Activated B cell treated with CpG ODN at 0.5 μM for 24 hours (primary cell): ENCODE results near the gene DCHS2. TPM values are rescaled to one million over a fixed set of nuclear protein-coding genes. Genes with fewer than 3 reads are reported as not detected.

ENCODE experiments used
- ATAC-seq: fragments of 200-7000 bp; cut with Tn5 transposase; one replicate; pipeline ENCODE4 v1.10.0; 2021; ENCODE audit warnings: low read depth, mild to moderate bottlenecking, moderate library complexity
- CTCF ChIA-PET: fragments of 350-600 bp; sonication (Branson Sonifier 250); formaldehyde crosslinking; loops from one replicate; lab custom pipeline; 2021; ENCODE audit warnings: antibody characterized with exemption; lab: Charles Lee
- POLR2A ChIA-PET: fragments of 350-600 bp; sonication (Branson Sonifier 250); formaldehyde crosslinking; loops from one replicate; lab custom pipeline; 2021; ENCODE audit warnings: antibody characterized with exemption; lab: Charles Lee
- DNase-seq: peaks from one replicate; pipeline ENCODE4 v3.0.0; 2022
- H3K27ac Mint-ChIP-seq: one replicate; pipeline ENCODE4 v1.8.0; 2020; ENCODE audit warnings: mixed read lengths
- H3K27me3 Mint-ChIP-seq: one replicate; pipeline ENCODE4 v1.8.0; 2021; ENCODE audit warnings: mixed read lengths
- H3K36me3 Mint-ChIP-seq: one replicate; pipeline ENCODE4 v1.8.0; 2021; ENCODE audit warnings: low read depth, mixed read lengths
- H3K4me1 Mint-ChIP-seq: one replicate; pipeline ENCODE4 v1.8.0; 2021; ENCODE audit warnings: mixed read lengths
- H3K4me3 Mint-ChIP-seq: one replicate; pipeline ENCODE4 v1.8.0; 2020; ENCODE audit warnings: mild to moderate bottlenecking, mixed read lengths
- H3K9me3 Mint-ChIP-seq: one replicate; pipeline ENCODE4 v1.8.0; 2020; ENCODE audit warnings: mixed read lengths
- CTCF ChIP-seq: fragments of 200-600 bp; IDR thresholded peaks from one replicate; pipeline ENCODE4 v1.8.0; 2022; ENCODE audit warnings: antibody characterized with exemption, mild to moderate bottlenecking
- intact Hi-C: fragments of 100-400 bp; cut with micrococcal nuclease; formaldehyde crosslinking; loops from one replicate; pipeline ENCODE4 v1.15.1; 2024
- total RNA-seq: library from RNA; stranded (reverse); gene quantifications from 2 replicates; pipeline ENCODE4 v1.2.3, GENCODE V29; 2022

DCHS2 gene
- total RNA-seq, 1 donor from 2014 or later: 0.13 TPM

GRCh38 chr4:154192585-154192984 is 299.0 kb downstream of the DCHS2 start:
- DNase-seq (no peak), ATAC-seq (no peak)
- Mint-ChIP-seq H3K4me3 (no peak overlapping the region), H3K36me3 (no peaks in the 10 kb centered on the region), H3K9me3 (peaks cover 10% of the 10 kb centered on the region), H3K4me1 (no peaks in the 10 kb centered on the region), H3K27ac (no peak overlapping the region), H3K27me3 (no peaks in the 10 kb centered on the region)
- ChIA-PET POLR2A (no interaction called here), CTCF (no interaction called here)
- intact Hi-C loops: no loop called here
- no peak for TF ChIP-seq CTCF

DNA sequence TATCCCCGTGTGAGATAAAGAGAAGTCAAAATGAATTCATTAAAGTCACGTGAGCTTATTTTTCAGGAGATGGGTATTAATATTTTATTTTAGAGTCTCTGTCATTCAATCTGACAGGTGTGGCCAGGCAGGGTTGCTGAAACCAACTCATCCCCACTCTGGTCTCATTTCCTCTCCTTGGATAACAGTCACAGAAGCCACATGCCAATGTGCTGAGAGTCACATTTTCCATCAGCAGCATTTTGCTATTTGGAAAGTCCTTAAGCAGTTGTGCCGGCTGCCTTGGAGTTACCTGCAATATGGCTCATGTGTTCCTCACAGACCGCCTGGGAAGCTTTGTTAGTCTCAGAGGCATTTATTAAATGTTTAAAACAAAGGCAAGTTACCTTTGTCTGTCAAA is 302.3 kb downstream of the DCHS2 start:
- intact Hi-C loops: no loop called here
- Mint-ChIP-seq H3K27me3 (no peaks in the 10 kb centered on the region), H3K4me3 (no peak overlapping the region), H3K4me1 (no peaks in the 10 kb centered on the region), H3K36me3 (no peaks in the 10 kb centered on the region), H3K27ac (no peak overlapping the region), H3K9me3 (no peaks in the 10 kb centered on the region)
- ChIA-PET POLR2A (no interaction called here), CTCF (no interaction called here)
- ATAC-seq: no peak
- no peak for DNase-seq
- TF ChIP-seq CTCF: no peak

DNA sequence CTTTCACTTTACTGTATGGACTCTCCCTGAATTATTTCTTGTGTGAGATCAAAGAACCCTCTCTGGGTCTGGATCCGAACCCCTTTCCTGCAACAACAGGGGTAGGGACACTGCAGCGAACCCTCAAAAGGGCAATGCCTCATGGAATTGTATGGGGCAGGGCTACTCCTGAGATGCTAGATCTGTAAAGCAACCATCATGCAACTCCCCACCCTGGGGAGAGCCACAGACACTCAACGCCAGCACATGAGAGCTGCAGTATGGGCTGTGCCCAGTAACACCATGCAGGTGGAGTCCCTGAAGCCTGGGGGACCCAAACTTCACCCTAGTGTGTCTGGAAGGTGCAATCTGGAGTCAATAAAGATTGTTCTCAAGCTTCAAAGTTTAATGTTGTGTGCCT is 304.7 kb downstream of the DCHS2 start:
- ATAC-seq: no peak
- ChIA-PET POLR2A (no interaction called here), CTCF (no interaction called here)
- no peak overlapping the region for H3K27ac Mint-ChIP-seq
- DNase-seq: no peak
- TF ChIP-seq CTCF: no peak
- no peaks in the 10 kb centered on the region for H3K36me3 Mint-ChIP-seq
- no peaks in the 10 kb centered on the region for H3K4me1 Mint-ChIP-seq
- no peak overlapping the region for H3K4me3 Mint-ChIP-seq
- no peaks in the 10 kb centered on the region for H3K27me3 Mint-ChIP-seq
- H3K9me3 Mint-ChIP-seq: no peaks in the 10 kb centered on the region
- intact Hi-C loops: no loop called here

GRCh38 chr4:154186035-154186434 is 305.6 kb downstream of the DCHS2 start:
- CTCF ChIA-PET: no interaction called here
- H3K27me3 Mint-ChIP-seq: no peaks in the 10 kb centered on the region
- H3K36me3 Mint-ChIP-seq: no peaks in the 10 kb centered on the region
- no peak overlapping the region for H3K4me3 Mint-ChIP-seq
- DNase-seq: no peak
- POLR2A ChIA-PET: no interaction called here
- no peak for ATAC-seq
- intact Hi-C loops: no loop called here
- no peak for TF ChIP-seq CTCF
- H3K9me3 Mint-ChIP-seq: no peaks in the 10 kb centered on the region
- H3K4me1 Mint-ChIP-seq: no peaks in the 10 kb centered on the region
- no peak overlapping the region for H3K27ac Mint-ChIP-seq

DNA sequence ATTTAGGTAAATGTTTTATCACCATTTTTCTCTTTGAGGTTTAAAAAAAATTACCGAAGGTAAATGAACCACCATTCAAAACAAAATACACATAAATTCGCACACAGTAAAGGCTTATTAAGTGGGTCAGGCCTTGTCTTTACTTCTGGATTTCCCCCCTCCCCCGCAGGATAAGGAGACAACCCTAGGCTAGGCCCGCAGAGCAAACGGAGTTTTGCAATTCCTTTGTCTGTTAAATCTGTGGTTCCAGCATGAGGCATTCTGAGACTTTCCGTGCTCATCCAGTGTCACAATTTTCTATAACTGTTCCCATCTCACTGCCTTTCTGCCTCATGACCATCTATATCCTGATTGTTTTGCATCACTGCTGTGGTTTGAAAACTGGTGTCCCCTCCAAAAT is 307.4 kb downstream of the DCHS2 start:
- DNase-seq (no peak), ATAC-seq (no peak)
- ChIA-PET CTCF (no interaction called here), POLR2A (no interaction called here)
- Mint-ChIP-seq H3K27me3 (no peaks in the 10 kb centered on the region), H3K9me3 (no peaks in the 10 kb centered on the region), H3K36me3 (no peaks in the 10 kb centered on the region), H3K27ac (no peak overlapping the region), H3K4me1 (no peaks in the 10 kb centered on the region), H3K4me3 (no peak overlapping the region)
- intact Hi-C loops: no loop called here
- TF ChIP-seq CTCF: no peak
